GM12878 (cell line): ENCODE measurements around the gene SLC35E1. TPM values are rescaled to one million over a fixed set of nuclear protein-coding genes. Genes with fewer than 3 reads are reported as not detected.
A peak's percentile ranks its signal among the peaks of the same experiment; 100 is the strongest.

Source experiments
- ATAC-seq: fragments of 200-7000 bp; cut with Tn5 transposase; 3 replicates; pipeline ENCODE4 v1.9.1; 2020; ENCODE audit warnings: mild to moderate bottlenecking, moderate library complexity
- BruUV-seq: library from RNA; stranded (reverse); fragments of 400-500 nt; replicated peaks from 2 replicates; lab custom pipeline; 2021; lab: Mats Ljungman, UMichigan
- CTCF ChIA-PET: fragments of 300-600 bp; sonication (Branson Sonifier 250); formaldehyde crosslinking; extraction: SDS; loops from one replicate; lab custom pipeline; 2021; ENCODE audit warnings: inconsistent platforms; lab: Yijun Ruan, JAX
- POLR2A ChIA-PET: fragments of 350-600 bp; formaldehyde crosslinking; extraction: SDS; loops from one replicate; lab custom pipeline; 2021; ENCODE audit warnings: inconsistent platforms; lab: Charles Lee
- RAD21 ChIA-PET: fragments of 300-600 bp; sonication (Branson Sonifier 250); formaldehyde crosslinking; loops from one replicate; lab custom pipeline; 2023; ENCODE audit warnings: antibody characterized with exemption; ENCODE audit not compliant: unreplicated experiment; lab: Charles Lee
- SMC1A ChIA-PET: fragments of 300-600 bp; sonication (Branson Sonifier 250); formaldehyde crosslinking; loops from one replicate; lab custom pipeline; 2023; ENCODE audit not compliant: unreplicated experiment, uncharacterized antibody; lab: Charles Lee
- DNase-seq: peaks from one replicate; pipeline ENCODE4 v3.0.0-alpha.2; 2011; ENCODE audit warnings: low read depth, low spot score
- FAIRE-seq: peaks from 3 replicates; lab custom pipeline; 2011; peaks lifted over from hg19 to GRCh38; lab: Jason Lieb, UNC
- H2AFZ ChIP-seq: 2 replicates; pipeline ENCODE4 v1.6.0; 2011; ENCODE audit warnings: low read depth, low read length, control low read depth; ENCODE audit not compliant: control insufficient read depth
- H3K27ac ChIP-seq: 2 replicates; pipeline ENCODE4 v1.5.1; 2011; ENCODE audit warnings: control low read depth; ENCODE audit not compliant: control insufficient read depth, insufficient read depth
- H3K27me3 ChIP-seq, 2 experiments: replicated peaks in 1 of 2; 2 replicates each; pipeline versions ENCODE4 v1.6.0 to v1.6.1; 2011; ENCODE audit warnings: low read length in 1 of 2; ENCODE audit not compliant: control insufficient read depth in 2 of 2, insufficient read depth in 2 of 2
- H3K36me3 ChIP-seq, 2 experiments: 2 replicates each; pipeline ENCODE4 v1.5.1; 2011; ENCODE audit warnings: low read length in 1 of 2; ENCODE audit not compliant: control insufficient read depth in 2 of 2, insufficient read depth in 2 of 2
- H3K4me1 ChIP-seq: 2 replicates; pipeline ENCODE4 v1.6.1; 2011; ENCODE audit warnings: mild to moderate bottlenecking, low read length, moderate library complexity, mixed read lengths; ENCODE audit not compliant: control insufficient read depth, insufficient read depth
- H3K4me2 ChIP-seq: 2 replicates; pipeline ENCODE4 v1.6.0; 2011; ENCODE audit warnings: control low read depth; ENCODE audit not compliant: control insufficient read depth, insufficient read depth
- H3K4me3 ChIP-seq: fragments of 200-600 bp; sonication (generic); 2 replicates; pipeline ENCODE4 v1.5.1; 2016
- H3K79me2 ChIP-seq: 2 replicates; pipeline ENCODE4 v1.6.0; 2011; ENCODE audit warnings: low read length; ENCODE audit not compliant: control insufficient read depth, insufficient read depth
- H3K9ac ChIP-seq: 2 replicates; pipeline ENCODE4 v1.8.0; 2011; ENCODE audit warnings: low read length, control low read depth, mixed read lengths; ENCODE audit not compliant: control insufficient read depth, insufficient read depth
- H3K9me3 ChIP-seq: replicated peaks from 3 replicates; pipeline ENCODE4 v1.5.1; 2011; ENCODE audit warnings: mild to moderate bottlenecking, low read length; ENCODE audit not compliant: control insufficient read depth, insufficient read depth
- H4K20me1 ChIP-seq: 2 replicates; pipeline ENCODE4 v1.6.0; 2011; ENCODE audit not compliant: control insufficient read depth, insufficient read depth
- BACH1 ChIP-seq: fragments of 450-650 bp; IDR thresholded peaks from 2 replicates; pipeline ENCODE4 v1.6.1; 2017; ENCODE audit warnings: mild to moderate bottlenecking, borderline replicate concordance
- BHLHE40 ChIP-seq, 2 experiments: fragments of 450-650 bp in 1 of 2; IDR thresholded peaks; 2 replicates each; pipeline ENCODE4 v1.6.1; 2011 to 2017; ENCODE audit warnings: low read depth in 2 of 2, borderline replicate concordance in 1 of 2, improper control_type of control experiment in 1 of 2, low read length in 1 of 2, mild to moderate bottlenecking in 1 of 2
- CBX5 ChIP-seq: sonication (generic); IDR thresholded peaks from 2 replicates; pipeline ENCODE4 v1.6.1; 2016; ENCODE audit warnings: low read depth, moderate library complexity, mild to moderate bottlenecking, inconsistent platforms
- IKZF1 ChIP-seq: fragments of 450-650 bp; conservative IDR thresholded peaks from 2 replicates; pipeline ENCODE4 v1.6.1; 2017; ENCODE audit warnings: antibody characterized with exemption, mild to moderate bottlenecking
- LARP7 ChIP-seq: fragments of 450-650 bp; IDR thresholded peaks from 2 replicates; pipeline ENCODE4 v1.6.1; 2017; ENCODE audit warnings: mild to moderate bottlenecking
- MEF2B ChIP-seq: fragments of 450-650 bp; IDR thresholded peaks from 2 replicates; pipeline ENCODE4 v1.6.1; 2018; ENCODE audit warnings: mild to moderate bottlenecking, moderate library complexity; ENCODE audit not compliant: partially characterized antibody, poor library complexity, severe bottlenecking
- POLR2A ChIP-seq: IDR thresholded peaks from 2 replicates; pipeline ENCODE4 v1.6.1; 2011; ENCODE audit warnings: low read depth, mild to moderate bottlenecking, low read length
- POLR2AphosphoS2 ChIP-seq: IDR thresholded peaks from 2 replicates; pipeline ENCODE4 v1.6.1; 2011; ENCODE audit warnings: low read depth, mild to moderate bottlenecking, low read length, improper control_type of control experiment, moderate library complexity
- POLR2AphosphoS5 ChIP-seq: IDR thresholded peaks from 2 replicates; pipeline ENCODE4 v1.6.1; 2011; ENCODE audit warnings: mild to moderate bottlenecking, low read length, inconsistent platforms
- RCOR1 ChIP-seq: conservative IDR thresholded peaks from 2 replicates; pipeline ENCODE4 v1.6.1; 2012; ENCODE audit warnings: low read depth, low read length, improper control_type of control experiment
- WGBS: methylation state at CpG from one replicate; pipeline ENCODE4 v1.1.6; 2016; ENCODE audit warnings: low lambda C conversion rate; ENCODE audit not compliant: insufficient replicate concordance, insufficient coverage; ENCODE audit errors: missing lambda C conversion rate; 5-methylcytosine and 5-hydroxymethylcytosine counted together
- in situ Hi-C: fragments of 300-500 bp; cut with MboI; formaldehyde crosslinking; loops from 9 replicates; pipeline ENCODE4 v1.14.3; 2018; ENCODE audit warnings: mixed read lengths
- intact Hi-C: fragments of 100-400 bp; cut with micrococcal nuclease; formaldehyde crosslinking; loops from one replicate; pipeline ENCODE4 v1.14.2; 2022; ENCODE audit not compliant: unreplicated experiment
- polyA plus RNA-seq, 11 experiments: library from polyadenylated mRNA; depleted of rRNA in 4 of 11; unstranded in 6 of 11; stranded (reverse) in 5 of 11; fragments of >200 nt; fragmentation: Nextera tagmentation in 4 of 11; fragmentation: Illumina TruSeq in 1 of 11; extraction: Ambion mirVana in 4 of 11; extraction: Trizol in 1 of 11; gene quantifications; 1 replicate in 1 of 11; 2 replicates in 10 of 11; pipeline versions ENCODE4 v1.2.1 to v1.2.3, GENCODE V29; 2011 to 2016; ENCODE audit warnings: inconsistent platforms in 2 of 11, missing spikeins in 2 of 11, low read depth in 1 of 11
- total RNA-seq, 4 experiments: library from RNA; depleted of rRNA in 3 of 4; stranded (reverse); fragments of >200 nt in 3 of 4; fragmentation: Illumina TruSeq in 1 of 4; extraction: Trizol in 1 of 4; gene quantifications; 2 replicates each; pipeline versions ENCODE4 v1.2.1 to v1.2.3, GENCODE V29; 2013 to 2021
- TF ChIP-seq, protein P1 (sequence below): IDR thresholded peaks from 2 replicates; pipeline ENCODE4 v1.6.1; 2012; ENCODE audit warnings: low read length, inconsistent platforms
- TF ChIP-seq, protein P2 (sequence below): IDR thresholded peaks from 2 replicates; pipeline ENCODE4 v1.6.1; 2012; ENCODE audit warnings: low read depth, low read length, improper control_type of control experiment

SLC35E1 gene
- total and polyA plus RNA-seq, 10 of the 15 experiments (the other 5 are each of a cell fraction or from before 2014, with no cell fraction given), result 11.3 to 37.7 (median 22.1) TPM

DNA sequence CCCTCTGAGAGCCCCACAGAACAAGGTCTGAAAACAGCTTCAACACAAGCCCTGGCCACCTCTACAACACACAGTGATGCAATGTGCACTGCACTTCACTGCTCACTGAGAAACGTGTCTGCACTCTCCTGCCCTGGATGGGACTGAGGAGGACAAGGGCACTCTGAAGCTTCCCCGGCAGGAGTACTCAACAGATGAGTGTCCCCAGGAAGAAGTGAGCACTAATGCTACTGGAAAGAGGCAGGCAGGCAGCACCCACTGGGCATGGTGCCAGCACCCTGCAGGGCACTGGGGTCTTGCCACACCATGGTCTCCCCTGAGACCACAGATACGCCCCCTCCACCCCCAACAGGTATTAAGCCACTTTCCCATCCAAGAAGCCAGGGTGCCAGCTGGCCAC is 17.7 kb upstream of the SLC35E1 start:
- BruUV-seq, result no TSS peak
- TF ChIP-seq, protein P1, sequence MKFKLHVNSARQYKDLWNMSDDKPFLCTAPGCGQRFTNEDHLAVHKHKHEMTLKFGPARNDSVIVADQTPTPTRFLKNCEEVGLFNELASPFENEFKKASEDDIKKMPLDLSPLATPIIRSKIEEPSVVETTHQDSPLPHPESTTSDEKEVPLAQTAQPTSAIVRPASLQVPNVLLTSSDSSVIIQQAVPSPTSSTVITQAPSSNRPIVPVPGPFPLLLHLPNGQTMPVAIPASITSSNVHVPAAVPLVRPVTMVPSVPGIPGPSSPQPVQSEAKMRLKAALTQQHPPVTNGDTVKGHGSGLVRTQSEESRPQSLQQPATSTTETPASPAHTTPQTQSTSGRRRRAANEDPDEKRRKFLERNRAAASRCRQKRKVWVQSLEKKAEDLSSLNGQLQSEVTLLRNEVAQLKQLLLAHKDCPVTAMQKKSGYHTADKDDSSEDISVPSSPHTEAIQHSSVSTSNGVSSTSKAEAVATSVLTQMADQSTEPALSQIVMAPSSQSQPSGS, result no peak
- TF ChIP-seq CBX5, result no peak
- TF ChIP-seq POLR2AphosphoS5, result peak; percentile 59; the same call in 1 of the 2 replicates
- peak; percentile 16; the same call in 1 of the 2 replicates for TF ChIP-seq BACH1
- peak; percentile 46 for TF ChIP-seq MEF2B
- TF ChIP-seq BHLHE40 (IDR thresholded peaks at IDR 0.05; ENCODE audit: borderline replicate concordance in 1 of 2, low read depth in 2 of 2, low read length in 1 of 2), result 0 out of 4 replicates have a peak, but pooled peaks of 1 of the 2 experiments have one; percentile 12
- TF ChIP-seq POLR2A, result peak; percentile 51; the same call in 1 of the 2 replicates
- TF ChIP-seq, protein P2, sequence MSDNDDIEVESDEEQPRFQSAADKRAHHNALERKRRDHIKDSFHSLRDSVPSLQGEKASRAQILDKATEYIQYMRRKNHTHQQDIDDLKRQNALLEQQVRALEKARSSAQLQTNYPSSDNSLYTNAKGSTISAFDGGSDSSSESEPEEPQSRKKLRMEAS, result 0 out of 2 replicates have a peak, but pooled peaks have one; percentile 30
- TF ChIP-seq IKZF1, result 0 out of 2 replicates have a peak, but pooled peaks have one; percentile 26
- peak; percentile 40; the same call in 1 of the 2 replicates for TF ChIP-seq POLR2AphosphoS2
- 0 out of 2 replicates have a peak, but pooled peaks have one; percentile 26 for TF ChIP-seq LARP7
- no peak for TF ChIP-seq RCOR1
- ChIA-PET CTCF (interaction anchor here (1.3 to 9.8 kb wide), 2 partner anchors 36 to 145 kb away, joined by 3 to 83 read pairs; partner anchors contain the start of gene MED26), POLR2A (interaction anchor here (0.5 to 13.1 kb wide), 8 partner anchors 12 to 516 kb away, joined by 3 to 220 read pairs (median 3); partner anchors contain the start of genes MED26, SMIM7 and TMEM38A), SMC1A (interaction anchor here (1.0 to 10.9 kb wide), 6 partner anchors 10 to 72 kb away, joined by 3 to 164 read pairs (median 4); partner anchors contain the start of genes MED26 and SLC35E1), RAD21 (interaction anchor here (1.6 to 11.3 kb wide), 5 partner anchors 16 to 47 kb away, joined by 4 to 169 read pairs (median 8); partner anchors contain the start of genes MED26 and SLC35E1)
- H3K79me2 ChIP-seq, result peaks cover 98% of the 10 kb centered on the region
- peaks cover 0 to 4% of the 10 kb centered on the region in 2 experiments; a peak in 1 of 4 replicates for H3K36me3 ChIP-seq
- H3K4me2 ChIP-seq, result peak overlapping the region; percentile 100
- FAIRE-seq, result no peak
- H4K20me1 ChIP-seq, result no peaks in the 10 kb centered on the region; the same call in 1 of the 2 replicates
- no peak overlapping the region for H3K4me3 ChIP-seq
- peak overlapping the region; percentile 99 for H3K27ac ChIP-seq
- WGBS, result 2% methylated on average over 3 of the region's 3 CpGs
- no peak for DNase-seq
- peak overlapping the region; percentile 99; the same call in 1 of the 2 replicates for H3K9ac ChIP-seq
- intact Hi-C loops, result loop anchor here (5.0 kb wide), 2 partner anchors 448 to 513 kb away; partner anchors contain the start of genes HSH2D and TPM4
- no peaks in the 10 kb centered on the region for H3K27me3 ChIP-seq
- H3K4me1 ChIP-seq, result peaks cover 80% of the 10 kb centered on the region
- in situ Hi-C loops, result loop anchor here (5.0 to 25.0 kb wide), 2 partner anchors 37 to 2003 kb away; partner anchors contain the start of genes CLEC17A and MED26
- ATAC-seq, result no peak
- H2AFZ ChIP-seq, result no peak overlapping the region
- H3K9me3 ChIP-seq, result no peaks in the 10 kb centered on the region
